ENCODE measurements around the gene CHST11. TPM values are rescaled to one million over a fixed set of nuclear protein-coding genes. Genes with fewer than 3 reads are reported as not detected.

The CHST11 gene
- total RNA-seq, 4 donors from 2014 or later, result 2.1 to 7.3 (median 4.9) TPM

DNA sequence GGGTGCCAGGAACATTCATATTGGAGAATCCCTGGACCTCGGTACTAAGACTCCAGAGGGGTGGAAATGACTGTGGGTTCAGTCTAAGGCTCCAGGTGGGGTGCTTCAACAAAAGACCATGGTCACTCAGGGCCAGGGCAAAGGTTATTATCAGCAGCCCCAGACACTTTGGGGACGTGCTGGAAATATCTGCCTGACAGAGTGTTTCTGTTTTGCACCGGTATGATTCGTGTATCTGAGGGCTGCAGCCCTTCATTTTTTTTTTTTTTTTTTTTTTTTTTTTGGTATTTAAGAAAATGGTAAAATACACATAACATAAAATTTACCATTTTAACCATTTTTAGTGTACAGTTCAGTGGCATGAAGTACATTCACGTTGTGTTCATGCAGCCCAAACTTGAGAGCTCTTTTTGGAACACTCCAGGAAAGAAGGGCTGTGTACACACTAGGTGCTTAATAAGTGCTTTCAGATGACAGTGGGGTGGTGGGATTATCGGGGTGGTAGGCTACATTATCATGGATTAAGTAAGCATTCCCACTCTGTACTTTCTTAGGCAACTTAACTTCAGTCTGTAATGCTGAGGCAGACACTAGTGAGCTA, 120.3 kb downstream of the CHST11 start:
- DNase-seq (ENCODE audit: low spot score in 2 of 2), result no peak
- intact Hi-C loops (cut with DNase I; ENCODE audit: low total_unique reads), result no loop called here
- TF ChIP-seq, protein P1, sequence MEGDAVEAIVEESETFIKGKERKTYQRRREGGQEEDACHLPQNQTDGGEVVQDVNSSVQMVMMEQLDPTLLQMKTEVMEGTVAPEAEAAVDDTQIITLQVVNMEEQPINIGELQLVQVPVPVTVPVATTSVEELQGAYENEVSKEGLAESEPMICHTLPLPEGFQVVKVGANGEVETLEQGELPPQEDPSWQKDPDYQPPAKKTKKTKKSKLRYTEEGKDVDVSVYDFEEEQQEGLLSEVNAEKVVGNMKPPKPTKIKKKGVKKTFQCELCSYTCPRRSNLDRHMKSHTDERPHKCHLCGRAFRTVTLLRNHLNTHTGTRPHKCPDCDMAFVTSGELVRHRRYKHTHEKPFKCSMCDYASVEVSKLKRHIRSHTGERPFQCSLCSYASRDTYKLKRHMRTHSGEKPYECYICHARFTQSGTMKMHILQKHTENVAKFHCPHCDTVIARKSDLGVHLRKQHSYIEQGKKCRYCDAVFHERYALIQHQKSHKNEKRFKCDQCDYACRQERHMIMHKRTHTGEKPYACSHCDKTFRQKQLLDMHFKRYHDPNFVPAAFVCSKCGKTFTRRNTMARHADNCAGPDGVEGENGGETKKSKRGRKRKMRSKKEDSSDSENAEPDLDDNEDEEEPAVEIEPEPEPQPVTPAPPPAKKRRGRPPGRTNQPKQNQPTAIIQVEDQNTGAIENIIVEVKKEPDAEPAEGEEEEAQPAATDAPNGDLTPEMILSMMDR (IDR thresholded peaks at IDR 0.05), result no peak
- no peak for TF ChIP-seq POLR2A (IDR thresholded peaks at IDR 0.05)
- no peak overlapping the region for H3K4me3 ChIP-seq (ENCODE audit: low read depth, poor library complexity, severe bottlenecking)
- 75 to 90% methylated on average over 6 of the region's 6 CpGs for WGBS, 2 donors

DNA sequence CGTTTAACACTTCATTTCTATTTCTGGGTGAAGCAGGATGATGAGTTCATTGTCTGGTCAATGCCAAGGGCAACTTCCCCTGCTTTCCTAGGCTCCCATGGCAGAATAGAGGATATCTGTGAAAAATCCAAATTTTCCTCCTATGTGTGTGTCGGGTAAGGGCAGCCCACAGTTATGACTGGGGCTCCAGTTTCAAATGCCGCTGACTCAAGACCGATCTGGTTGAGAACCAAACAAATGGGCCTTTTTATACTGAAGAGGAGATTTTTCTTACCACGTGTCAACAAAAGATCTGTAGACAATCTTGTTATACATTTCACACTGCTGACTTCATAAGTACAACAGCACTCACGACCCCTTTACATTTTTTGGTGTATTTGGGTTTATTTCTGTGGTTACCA, 120.8 kb downstream of the CHST11 start:
- WGBS, 2 donors, result 80 to 82% methylated on average over 6 of the region's 6 CpGs
- intact Hi-C loops (cut with DNase I; ENCODE audit: low total_unique reads), result no loop called here
- H3K4me3 ChIP-seq (ENCODE audit: low read depth, poor library complexity, severe bottlenecking), result no peak overlapping the region
- DNase-seq (ENCODE audit: low spot score in 2 of 2), result no peak
- no peak for TF ChIP-seq POLR2A (IDR thresholded peaks at IDR 0.05)
- TF ChIP-seq, protein P1 (IDR thresholded peaks at IDR 0.05), result no peak

DNA sequence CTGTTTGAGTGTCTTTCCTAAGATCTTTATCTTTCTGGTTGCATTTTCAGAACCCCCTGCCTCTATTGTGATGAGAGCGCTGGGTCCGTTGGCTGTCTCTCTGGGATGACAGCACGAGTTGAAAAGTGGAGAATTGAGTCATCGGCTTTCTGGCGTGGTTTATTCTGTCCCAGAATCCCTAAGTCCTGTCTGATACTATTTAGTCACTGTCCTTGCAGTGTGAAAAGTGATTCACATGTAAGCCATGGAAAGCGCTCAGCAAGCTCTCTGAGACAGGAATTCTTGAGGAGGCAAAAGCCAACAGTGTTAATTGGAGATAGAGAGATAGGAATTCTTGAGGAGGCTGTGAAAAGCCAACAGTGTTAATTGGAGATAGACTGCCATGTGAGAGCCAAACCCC, 121.7 kb downstream of the CHST11 start:
- TF ChIP-seq, protein P1 (IDR thresholded peaks at IDR 0.05), result no peak
- no peak for TF ChIP-seq POLR2A (IDR thresholded peaks at IDR 0.05)
- WGBS, 2 donors, result 70 to 77% methylated on average over 6 of the region's 6 CpGs
- H3K4me3 ChIP-seq (ENCODE audit: low read depth, poor library complexity, severe bottlenecking), result no peak overlapping the region
- no peak for DNase-seq (ENCODE audit: low spot score in 2 of 2)
- intact Hi-C loops (cut with DNase I; ENCODE audit: low total_unique reads), result no loop called here

DNA sequence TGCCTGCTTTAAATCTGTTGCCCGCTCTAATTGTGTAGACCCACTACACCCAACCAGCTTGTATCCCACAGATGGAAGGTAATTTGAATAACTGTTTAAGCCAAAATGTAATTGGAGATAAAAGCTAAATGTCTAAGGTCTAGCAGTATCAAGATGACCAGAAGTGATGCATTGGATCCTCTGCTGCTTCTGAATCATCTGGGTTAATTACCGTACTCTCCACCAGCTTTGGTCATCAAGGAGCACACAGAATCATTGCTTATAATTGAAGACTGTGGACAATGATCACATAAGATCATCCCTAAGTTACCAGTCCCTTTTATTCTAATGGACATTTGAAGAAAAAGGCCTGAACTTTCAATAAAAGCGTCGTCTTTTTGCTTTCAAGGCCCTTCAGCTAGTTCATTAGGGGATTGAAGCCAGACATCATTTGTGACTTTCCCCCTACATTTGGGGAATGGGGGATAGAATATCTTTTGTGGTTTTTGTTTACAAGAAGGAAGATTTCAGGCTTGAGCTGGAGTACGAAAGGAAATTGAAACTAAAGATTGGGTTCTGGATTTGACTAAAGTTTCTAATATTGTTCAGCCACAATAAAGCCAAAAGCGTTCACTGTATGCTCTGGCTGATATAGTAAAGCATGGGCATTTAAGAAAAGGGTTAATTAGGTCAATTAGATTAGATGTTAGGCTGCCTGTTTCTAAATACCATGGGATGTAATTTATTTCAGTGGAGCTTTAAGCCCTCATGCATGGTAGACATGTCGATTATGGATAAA, 123.2 kb downstream of the CHST11 start:
- DNase-seq (ENCODE audit: low spot score in 2 of 2), result no peak
- 71 to 72% methylated on average over 7 of the region's 7 CpGs for WGBS, 2 donors
- H3K4me3 ChIP-seq (ENCODE audit: low read depth, poor library complexity, severe bottlenecking), result no peak overlapping the region
- intact Hi-C loops (cut with DNase I; ENCODE audit: low total_unique reads), result no loop called here
- TF ChIP-seq, protein P1 (IDR thresholded peaks at IDR 0.05), result no peak
- no peak for TF ChIP-seq POLR2A (IDR thresholded peaks at IDR 0.05)

DNA sequence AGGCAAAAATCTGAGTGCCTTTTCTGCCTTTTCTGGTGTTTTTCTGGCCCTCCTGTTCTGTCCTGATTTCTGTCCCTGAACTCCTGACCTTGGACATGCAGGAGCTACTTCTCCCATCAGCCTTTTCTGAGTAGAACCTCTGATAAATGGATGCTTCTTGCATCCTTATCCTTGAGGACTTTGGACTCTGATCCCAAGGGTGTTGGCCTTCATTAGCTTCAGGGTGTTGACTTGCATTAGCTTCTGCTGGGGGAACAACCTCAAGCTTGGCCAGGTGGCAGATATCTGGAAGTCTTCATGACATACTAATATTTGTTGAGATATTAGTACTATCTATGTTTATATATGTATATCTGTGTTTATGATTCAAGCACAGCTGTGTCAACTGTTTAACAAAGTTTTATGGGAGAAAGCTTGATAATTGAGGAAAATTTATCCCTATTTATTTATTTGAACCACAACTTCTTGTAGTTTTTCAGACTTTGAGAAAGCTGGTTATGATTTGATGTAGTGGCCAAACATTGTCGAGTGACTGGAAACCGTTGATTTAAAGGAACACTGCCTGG, 124.3 kb downstream of the CHST11 start:
- DNase-seq (ENCODE audit: low spot score in 2 of 2), result no peak
- WGBS, 2 donors, result 75 to 78% methylated on average over 2 of the region's 2 CpGs
- no peak overlapping the region for H3K4me3 ChIP-seq (ENCODE audit: low read depth, poor library complexity, severe bottlenecking)
- TF ChIP-seq, protein P1 (IDR thresholded peaks at IDR 0.05), result no peak
- no peak for TF ChIP-seq POLR2A (IDR thresholded peaks at IDR 0.05)
- intact Hi-C loops (cut with DNase I; ENCODE audit: low total_unique reads), result no loop called here
